Renal cortical epithelial cell (primary cell): ENCODE measurements around the gene CA11. TPM values are rescaled to one million over a fixed set of nuclear protein-coding genes. Genes with fewer than 3 reads are reported as not detected.

Experiments used
- DNase-seq: peaks from one replicate; pipeline ENCODE4 v3.0.0-alpha.2; 2011; ENCODE audit warnings: low read depth
- total RNA-seq: library from RNA; depleted of rRNA; stranded (reverse); fragments of >200 nt; gene quantifications from 2 replicates; pipeline ENCODE4 v1.2.3, GENCODE V29; 2014

The CA11 gene
- total RNA-seq, 1 donor from 2014 or later = 3.3 TPM

GRCh38 chr19:48613024-48613851 lies 32.7 kb downstream of the CA11 start:
- no peak for DNase-seq

GRCh38 chr19:48611872-48612271 lies 34.1 kb downstream of the CA11 start:
- DNase-seq = no peak

- DNase-seq = no peak
Measured at GRCh38 chr19:48609571-48610108, 36.3 kb downstream of the CA11 start.

GRCh38 chr19:48608798-48609263 lies 37.2 kb downstream of the CA11 start:
- DNase-seq = no peak

- no peak for DNase-seq
Measured at GRCh38 chr19:48607359-48607755, 38.6 kb downstream of the CA11 start.

- DNase-seq = no peak
Measured at GRCh38 chr19:48606463-48607358, 39.3 kb downstream of the CA11 start, which contains the start of gene SPACA4. TSS of gene SPACA4 (plus strand) at chr19:48606742. CDS start at chr19:48606979, 237 bp downstream.

GRCh38 chr19:48603850-48604249 lies 42.1 kb downstream of the CA11 start:
- DNase-seq = no peak

GRCh38 chr19:48603449-48603848 lies 42.5 kb downstream of the CA11 start:
- no peak for DNase-seq

- DNase-seq = no peak
Measured at GRCh38 chr19:48603001-48603400, 43.0 kb downstream of the CA11 start.

- DNase-seq = no peak
Measured at GRCh38 chr19:48600679-48601417, 45.1 kb downstream of the CA11 start.

GRCh38 chr19:48598996-48599700 lies 46.8 kb downstream of the CA11 start:
- no peak for DNase-seq

GRCh38 chr19:48596679-48597465 lies 49.1 kb downstream of the CA11 start:
- DNase-seq = peak; percentile 31

- no peak for DNase-seq
Measured at GRCh38 chr19:48596237-48596636, 49.8 kb downstream of the CA11 start.

GRCh38 chr19:48595833-48596232 lies 50.2 kb downstream of the CA11 start:
- no peak for DNase-seq

- no peak for DNase-seq
Measured at GRCh38 chr19:48595171-48595570, 50.8 kb downstream of the CA11 start.

- DNase-seq = no peak
Measured at GRCh38 chr19:48591021-48591420, 55.0 kb downstream of the CA11 start.

GRCh38 chr19:48588670-48589401 lies 57.2 kb downstream of the CA11 start:
- peak; percentile 71 for DNase-seq
